GM19372 (cell line): ENCODE data around the gene MMP21.
A peak's percentile ranks its signal among the peaks of the same experiment; 100 is the strongest.

Experiments used
- ATAC-seq: cut with Tn5 transposase; IDR thresholded peaks from one replicate; pipeline ENCODE4 v1.9.1; 2021; ENCODE audit warnings: mild to moderate bottlenecking, low read depth, moderate library complexity; ENCODE audit not compliant: unreplicated experiment

The MMP21 gene

DNA sequence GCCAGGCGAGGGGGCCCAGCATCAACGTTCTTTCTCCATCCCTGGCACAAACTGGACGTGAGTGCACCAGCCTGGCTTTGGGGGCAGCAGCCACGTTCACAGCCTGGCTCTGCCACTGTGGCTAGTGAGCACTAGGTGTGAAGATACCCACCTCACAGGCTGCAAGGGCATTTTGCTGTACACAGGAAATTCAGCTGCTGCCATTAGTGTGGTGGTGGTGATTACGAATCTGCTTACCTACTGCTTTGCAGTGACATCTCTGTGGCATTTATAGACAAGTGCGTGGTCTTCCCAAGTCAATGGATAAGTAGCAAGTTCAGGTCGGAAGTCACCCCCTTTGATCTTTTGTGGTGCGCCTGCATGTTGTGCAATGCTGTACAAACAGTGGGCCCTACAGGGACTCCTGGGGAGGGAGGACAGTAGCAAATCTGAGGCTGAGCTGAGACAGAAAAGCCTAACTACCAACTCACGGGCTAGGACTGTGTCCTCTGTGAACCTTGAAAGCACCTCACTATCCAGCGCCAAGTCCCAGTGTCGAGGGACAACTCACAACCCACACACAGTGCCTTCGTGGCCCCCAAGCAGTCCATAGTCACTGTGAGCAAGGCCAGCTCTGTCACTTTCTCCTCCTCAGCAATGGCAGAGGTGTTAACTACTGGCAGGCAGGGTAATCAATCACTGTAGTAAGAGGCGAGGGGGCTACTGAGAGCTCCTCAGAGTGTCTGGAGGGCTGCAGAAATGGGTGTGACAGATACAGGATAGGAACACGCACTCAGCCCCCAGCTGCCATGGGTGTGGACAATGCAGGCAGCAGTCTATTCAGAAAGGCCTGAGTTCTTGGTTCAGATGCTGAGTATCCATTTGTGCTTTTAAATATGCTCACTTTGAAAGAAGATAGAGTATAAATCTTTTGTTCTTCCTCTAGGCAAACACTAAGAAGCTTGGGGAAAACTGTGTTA, 17.0 kb upstream of the MMP21 start:
- no peak for ATAC-seq

DNA sequence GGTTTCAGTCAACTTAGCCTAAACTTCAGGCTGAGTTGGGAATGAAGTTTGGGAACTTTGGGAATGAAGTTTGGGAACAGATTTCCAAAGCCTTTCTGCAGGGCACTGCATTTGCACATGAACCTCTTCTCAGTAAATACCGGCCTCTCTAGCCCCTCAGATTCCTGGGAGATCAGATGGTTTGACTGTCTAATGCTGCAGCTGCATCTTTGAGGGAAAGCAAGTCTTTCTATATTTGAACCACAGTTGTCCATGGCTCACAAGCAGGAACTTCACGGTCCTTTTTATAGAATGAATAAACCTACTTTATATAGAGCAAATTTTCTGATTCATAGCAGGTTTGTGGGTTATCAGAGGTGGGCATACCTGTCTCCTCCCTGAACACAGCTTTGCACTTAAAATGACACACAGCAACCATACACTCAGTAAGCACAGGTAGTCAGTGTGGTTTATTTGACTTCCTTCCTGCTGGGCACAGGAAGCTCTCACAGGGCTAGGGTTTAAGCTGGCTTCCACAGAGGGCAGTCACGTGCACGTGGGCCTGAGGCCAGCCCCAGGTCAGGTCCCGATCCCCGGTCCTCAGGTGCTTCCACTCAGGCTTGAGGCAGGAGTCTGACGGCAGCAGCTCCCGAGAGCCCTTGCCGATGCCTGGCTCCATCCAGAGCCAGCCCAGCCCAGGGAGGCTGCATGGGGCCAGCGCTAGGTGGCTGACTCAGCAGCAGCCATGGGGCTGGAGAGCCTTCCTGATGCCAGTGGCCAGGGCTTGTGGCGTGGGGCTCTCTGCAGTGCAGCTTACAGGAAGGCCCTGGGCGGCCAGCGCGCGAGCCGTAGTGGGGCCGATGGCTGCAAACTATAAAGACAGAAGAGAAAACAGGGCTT, 12.8 kb upstream of the MMP21 start:
- no peak for ATAC-seq

DNA sequence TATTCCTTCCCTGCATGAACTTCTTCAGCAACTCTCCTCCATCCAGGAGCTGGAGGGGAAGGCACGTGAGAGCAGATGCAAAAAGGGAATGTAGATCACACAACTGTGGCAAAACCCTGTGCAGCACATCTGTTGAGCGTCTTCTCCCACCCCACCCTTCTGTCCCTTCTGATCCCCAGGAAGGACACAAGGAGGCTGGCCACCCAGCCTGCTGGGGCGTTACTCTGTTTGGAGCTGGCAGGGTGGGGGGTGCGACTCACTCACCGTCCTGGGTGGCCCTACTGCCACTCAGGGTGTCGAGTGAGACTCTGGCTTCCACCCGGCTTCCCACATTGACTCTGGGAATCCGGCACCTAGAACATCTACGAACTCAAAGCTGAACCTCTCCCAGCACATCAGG, 10.2 kb upstream of the MMP21 start:
- no peak for ATAC-seq

DNA sequence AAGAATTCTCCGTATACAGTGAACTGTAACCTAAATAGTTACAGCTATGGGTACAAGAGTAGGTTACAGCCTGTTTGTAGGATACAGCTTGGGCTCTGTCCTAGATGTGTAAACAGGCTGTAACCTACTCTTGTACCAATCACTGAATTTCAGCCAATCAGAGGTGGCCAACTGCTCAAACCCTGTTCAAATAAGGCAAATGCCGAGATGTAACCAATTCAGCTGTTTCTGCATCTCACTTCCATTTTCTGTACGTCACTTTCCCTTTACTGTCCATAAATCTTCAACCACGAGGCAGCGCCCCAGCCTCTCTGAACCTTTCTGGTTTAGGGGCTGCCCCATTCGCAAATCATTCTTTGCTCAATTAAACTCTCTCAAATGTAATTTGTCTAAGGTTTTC, 8.3 kb upstream of the MMP21 start:
- peak; percentile 82 for ATAC-seq

DNA sequence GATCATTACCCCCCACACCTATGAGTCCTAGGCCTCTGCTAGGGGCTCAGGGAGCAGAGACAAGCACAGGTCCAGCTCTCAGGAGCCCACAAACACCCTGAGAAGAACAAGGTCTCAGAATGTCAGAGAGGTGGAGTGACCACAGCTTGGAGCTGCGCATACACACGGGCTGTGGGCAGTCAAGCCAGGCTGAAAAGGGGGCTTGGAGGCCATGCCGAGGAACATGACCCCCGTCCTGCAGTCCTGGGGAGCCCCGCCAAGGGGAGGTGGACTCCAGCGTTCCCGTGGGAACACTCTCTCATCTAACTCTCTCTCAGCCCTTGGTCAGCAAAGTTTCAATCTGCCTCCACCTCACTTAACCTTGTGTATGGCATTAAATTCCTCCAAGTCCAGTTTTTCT, 7.8 kb upstream of the MMP21 start:
- ATAC-seq, result no peak

DNA sequence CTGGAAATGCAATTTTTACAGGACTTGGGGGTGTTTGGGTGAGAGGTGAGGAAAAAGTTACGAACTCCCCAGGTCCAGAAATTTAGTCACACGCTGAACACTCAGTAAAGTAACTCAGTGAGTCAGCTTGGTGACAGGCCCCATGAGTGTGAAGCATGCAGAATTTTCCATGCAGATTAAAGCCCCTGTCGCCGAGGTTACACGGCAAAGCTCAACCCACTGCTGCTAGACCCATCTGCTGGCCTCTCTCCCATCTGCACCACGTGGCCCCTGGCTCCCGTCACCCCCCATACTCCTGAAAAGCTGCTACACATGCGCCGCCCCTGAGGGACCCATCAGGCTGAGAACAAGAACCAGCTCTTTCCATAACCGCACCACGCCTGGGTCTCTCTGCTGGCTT, 7.0 kb upstream of the MMP21 start:
- no peak for ATAC-seq

DNA sequence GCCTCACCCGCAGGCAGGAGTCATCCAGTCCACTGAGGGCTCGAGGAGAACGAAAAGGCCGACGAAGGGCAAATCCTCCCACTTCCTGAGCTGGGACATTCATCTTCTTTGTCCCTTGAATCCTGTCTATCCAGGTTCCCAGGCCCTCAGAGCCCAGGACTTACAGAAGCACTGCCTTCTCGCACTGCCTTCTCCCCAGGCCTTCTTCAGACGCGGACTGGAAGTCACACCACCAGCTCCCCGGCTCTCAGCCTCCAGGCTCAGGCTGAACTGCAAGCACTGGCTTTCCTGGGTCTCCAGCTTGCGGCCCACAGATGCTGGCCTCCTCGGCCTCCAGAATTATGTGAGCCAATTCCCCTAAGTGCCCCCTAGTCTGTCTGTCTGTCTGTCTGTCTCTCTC, 6.4 kb upstream of the MMP21 start:
- no peak for ATAC-seq

DNA sequence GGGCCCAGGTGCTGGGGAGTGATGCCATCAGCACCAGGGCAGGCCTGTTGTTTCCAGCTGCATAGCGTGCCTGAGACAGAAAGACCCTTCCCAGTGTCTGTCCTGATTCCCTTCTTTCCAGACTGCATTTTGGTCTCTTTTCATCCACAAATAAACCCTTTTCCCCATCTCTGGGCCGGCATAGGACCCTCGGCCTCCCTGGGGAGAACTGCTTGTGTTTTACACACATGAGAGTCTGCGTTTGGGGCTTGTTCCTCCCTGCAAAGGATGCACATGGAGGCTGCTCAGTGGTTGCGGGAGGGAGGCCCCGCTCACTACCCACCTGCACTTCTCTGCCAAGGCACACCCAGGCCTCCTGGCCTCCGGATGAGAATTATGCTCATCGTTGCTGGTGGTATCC, 5.8 kb upstream of the MMP21 start:
- ATAC-seq, result no peak

DNA sequence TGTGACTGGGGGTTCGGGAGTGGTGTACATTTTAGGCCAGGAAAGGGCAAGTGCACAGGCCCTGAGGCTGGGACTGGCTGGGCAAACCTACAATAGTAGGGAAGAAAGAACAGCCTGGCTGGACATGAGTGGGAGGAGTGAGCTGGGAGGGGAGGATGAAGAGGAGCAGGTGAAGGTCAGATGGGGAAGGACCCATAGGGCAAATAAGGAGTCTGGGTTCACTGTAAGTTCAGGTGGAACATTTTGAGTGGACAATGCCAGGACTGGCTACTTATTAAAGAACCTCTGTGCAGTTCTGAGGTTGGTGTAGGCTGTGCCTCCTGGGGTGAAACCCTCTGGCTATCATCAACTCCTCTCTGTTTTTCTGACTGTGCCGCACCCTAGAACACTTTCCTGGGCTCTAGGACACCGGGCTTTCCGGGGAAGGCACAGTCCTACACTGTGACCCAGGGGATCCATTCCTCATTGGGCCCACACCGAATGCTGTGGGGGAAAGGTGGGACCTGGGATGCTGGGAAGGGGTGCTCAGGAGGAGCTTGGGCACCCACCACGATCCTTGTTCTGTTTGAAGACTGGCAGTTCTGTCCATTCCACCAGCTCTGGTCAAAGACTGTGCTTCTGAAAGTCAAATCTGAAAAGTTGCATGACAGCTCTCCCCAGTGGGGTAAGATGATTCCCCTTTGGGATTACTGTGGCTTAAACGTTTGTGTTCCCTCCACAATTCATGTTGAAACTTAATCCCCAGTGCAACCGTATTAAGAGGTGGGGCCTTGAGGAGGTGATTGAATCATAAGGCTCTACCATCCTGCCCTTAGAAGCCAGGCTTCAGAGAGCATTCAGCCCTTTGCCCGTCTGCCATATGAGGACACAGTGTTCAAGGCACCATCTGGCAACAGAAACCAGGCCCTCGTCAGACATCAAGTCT, 4.0 kb upstream of the MMP21 start:
- no peak for ATAC-seq

DNA sequence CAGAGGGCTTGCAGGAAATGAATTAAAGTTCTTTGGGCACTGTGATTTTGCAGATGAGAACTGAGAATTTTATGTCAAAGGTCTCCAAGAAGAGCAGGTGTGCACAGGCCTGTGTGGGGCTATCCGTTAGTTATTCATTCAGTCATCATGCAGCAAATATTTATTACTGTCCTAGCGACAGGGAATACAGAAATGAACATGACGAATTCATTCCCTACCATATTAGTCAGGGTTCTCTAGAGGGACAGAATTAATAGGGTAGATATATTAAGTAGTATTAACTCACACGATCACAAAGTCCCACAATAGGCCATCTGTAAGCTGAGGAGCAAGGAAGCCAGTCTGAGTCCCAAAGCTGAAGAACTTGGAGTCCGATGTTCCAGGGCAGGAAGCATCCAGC, 2.9 kb upstream of the MMP21 start:
- ATAC-seq, result no peak

DNA sequence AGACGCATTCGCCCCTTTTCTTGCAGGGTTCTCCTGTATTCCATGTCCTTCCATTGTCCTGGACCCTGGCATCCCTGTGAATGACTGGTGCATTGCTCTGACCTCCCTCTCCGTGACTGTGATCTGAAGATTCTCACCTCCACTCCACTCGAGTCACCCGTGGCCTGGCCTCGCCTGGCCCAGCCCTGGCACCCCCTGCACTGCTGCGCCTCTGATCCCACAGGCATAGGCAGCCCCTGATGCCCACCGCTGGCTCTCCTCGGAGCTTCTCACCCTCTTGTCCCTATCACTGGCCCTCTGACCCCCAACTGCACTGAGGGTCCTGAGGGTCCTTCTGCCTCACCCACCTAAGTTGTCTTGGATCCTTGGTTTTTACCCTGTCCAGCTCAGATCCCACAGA, 2.2 kb upstream of the MMP21 start:
- no peak for ATAC-seq

DNA sequence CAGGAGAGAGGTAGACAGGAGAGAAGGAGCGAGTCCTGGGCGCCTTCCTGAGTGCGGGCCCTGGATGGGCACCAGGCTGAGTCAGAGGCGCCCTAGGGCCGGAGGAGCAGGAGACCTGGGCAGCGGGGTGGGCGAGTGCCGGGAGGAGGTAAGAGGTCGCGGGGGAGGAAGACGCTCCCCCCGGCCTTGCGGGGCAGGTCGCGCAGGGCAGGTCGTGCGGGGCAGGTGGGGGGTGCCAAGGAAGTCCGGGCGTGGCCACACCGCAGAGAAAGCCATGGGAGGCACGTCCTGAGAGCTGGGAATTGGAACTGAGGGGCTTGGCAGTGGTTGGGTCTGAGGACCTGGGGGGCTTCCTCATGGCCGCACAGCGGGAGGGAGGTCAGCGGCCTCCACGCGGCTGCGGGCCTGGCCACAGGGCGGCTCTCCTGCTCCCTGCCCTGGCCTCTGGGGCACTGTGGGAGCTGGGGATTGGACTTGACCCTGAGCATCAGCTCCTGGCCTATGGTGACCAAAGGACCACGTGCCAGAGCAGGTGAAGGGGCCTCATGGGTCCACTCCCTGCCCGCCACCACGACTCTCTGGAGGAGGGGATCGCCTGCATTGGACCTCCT, 935 bp downstream of the MMP21 start:
- ATAC-seq, result no peak

DNA sequence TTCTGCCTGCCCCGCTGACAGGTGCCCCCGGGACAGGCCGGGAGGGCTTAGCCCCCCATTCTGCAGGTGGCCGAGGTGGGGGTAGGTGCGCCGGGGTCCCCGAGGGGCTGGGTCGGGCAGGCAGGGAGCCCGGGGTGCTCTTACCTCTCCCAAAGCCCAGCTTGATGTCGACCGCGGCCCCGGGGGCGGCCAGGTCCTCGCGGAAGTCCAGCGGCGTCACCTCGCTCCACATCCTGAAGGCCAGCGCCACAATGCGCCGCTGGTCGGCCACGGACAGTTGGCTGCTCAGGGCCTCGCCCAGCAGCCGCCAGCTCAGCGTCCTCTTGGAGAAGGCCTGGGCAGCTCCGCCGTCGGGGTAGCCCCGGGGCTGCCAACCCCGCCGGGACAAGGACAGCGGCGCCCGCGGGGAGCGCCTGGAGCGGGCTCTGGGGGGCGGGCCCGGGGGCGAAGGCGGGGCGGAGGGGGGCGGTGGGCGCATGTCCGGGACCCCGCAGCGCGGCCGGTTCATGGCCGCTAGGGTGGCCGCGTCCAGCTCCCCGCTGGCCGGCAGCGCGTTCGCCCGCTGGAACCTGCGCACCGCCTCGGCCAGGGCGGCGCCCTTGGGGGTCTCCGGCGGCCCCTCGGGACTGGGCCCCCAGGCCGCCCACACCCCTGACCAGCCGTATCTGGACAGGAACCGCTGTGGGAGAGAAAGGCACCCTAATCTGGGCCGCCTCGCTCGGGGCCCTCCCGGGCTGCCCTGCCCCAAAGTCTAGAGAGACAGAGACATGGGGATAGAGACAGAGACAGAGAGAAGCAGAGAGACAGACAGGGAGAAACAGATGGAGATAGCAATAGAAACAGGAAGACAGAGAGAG, 1.7 kb downstream of the MMP21 start:
- ATAC-seq, result no peak

DNA sequence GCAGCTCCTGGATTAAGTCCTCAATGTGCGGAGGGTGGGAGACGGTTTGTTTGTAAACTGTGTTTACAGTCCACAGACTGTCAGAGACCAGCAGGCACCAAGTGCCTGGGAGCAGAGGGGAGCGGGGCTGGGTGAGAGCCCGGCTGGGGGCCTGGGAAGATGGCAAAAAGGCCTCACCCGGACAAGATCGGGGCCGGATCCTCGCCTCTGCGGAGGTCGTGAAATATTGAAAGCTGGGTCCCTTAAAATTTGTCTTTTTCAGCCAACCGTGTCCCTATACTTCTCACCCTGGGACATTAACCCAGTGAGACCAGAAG, 2.8 kb downstream of the MMP21 start:
- ATAC-seq, result no peak

DNA sequence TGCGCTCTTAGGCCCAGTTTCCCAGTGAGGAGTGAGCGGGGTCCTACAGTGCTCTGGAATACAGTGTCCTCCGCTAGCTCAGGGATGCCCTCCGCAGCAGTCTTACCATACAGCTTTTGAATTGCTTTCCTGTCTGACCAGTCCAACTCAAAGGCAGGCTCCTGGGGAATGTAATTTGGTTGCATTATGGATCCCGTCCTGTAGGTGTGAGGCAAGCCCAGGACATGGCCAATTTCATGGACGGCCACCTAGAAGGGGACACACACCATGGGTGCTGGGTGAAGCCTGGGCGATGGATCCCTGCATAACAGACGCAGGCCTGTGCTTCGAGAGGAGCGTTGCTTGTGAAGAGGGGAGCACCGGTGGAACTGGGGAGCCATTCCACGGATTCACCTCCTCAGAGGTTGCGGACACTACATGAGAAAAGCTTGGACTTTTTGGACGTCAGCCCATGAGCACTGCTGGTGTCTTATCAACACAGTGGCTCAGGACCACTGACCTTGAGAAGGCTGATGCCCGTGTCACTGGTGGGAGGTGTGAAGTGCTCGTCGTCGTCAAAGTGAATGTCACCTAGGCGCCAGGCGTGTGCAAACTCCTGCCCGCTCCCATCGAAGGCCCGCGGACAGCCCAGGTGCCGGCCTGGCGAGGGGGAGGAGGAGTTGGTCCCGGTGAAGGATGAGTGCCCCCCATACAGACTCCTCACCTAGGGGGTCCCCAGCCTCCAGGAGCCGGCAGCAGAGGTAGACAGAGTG, 3.3 kb downstream of the MMP21 start:
- no peak for ATAC-seq

DNA sequence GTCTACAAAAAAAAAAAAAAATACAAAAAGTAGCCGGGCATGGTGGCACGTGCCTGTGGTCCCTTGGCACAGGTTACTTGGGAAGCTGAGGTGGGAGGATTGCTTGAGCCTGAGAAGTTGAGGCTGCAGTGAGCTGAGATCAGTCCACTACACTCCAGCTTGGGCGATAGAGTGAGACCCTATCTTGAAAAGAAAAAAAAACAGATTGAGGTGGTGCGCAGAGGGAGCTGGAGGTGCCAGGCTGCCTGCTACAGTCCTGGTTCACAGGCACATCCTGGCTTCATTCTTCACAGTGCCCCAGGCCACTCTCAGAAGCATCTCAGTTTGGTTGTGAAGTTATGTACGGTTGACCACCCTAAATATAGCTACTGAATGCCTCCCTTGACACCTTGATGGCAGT, 4.8 kb downstream of the MMP21 start:
- no peak for ATAC-seq

DNA sequence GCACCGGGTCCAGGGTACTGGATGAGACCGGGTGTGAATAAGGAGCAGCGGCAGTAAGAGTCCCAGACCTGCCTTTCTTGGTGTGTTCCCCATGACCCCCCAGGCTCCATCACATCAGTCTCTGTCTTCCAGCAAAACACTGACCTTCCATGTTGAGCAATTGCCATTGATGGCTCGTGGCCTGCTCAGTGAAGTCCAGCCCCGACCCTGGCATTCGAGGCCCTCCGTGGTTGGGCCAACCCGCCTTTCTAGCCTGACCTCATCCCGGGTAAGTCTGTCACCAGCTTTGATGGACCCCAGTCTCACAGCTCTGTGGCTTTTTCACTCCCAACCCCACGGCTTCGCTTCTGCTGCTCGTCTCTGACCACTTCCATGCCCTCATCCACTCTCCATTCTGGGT, 6.4 kb downstream of the MMP21 start:
- ATAC-seq, result no peak

DNA sequence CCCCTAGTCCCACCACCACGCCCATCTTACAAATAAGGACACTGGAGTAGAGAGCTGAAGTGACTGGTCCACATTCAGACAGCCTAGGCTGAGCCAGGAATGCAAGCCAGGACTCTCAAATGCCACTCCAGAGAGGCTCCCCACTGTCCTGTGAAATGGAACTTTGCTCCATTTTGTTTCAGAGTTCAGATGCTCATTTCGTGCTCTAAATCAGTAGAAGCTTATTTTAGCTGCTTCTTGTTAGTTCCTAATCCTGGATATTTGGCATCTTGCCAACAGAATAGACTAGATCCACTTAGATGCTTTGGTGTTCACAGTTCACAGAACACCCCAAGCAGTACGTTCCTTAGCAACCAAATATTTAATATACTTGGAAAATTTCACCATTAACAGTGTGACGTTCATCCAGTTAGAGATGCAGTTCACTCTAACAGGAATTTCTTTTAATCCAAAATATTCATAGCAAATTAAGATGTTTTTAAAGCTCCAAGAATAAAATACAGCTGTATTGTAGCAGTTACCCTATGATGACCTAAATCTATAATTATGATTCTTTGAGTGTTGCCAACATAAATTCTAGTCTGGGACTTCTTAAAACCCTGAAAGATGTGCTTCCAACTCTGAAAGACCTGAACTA, 7.3 kb downstream of the MMP21 start:
- no peak for ATAC-seq
